Esophagus squamous epithelium (tissue), 5 donors: ENCODE results near the gene INTU. TPM values are rescaled to one million over a fixed set of nuclear protein-coding genes. Genes with fewer than 3 reads are reported as not detected.

ENCODE experiments used
- DNase-seq: peaks from one replicate; lab custom pipeline; 2025; lab: John Stamatoyannopoulos, UW
- H3K27ac ChIP-seq, 4 donors: fragments of 200-600 bp; sonication (generic); one replicate each; pipeline ENCODE4 v1.5.1; 2016 to 2019; ENCODE audit warnings: mild to moderate bottlenecking in 1 of 4
- H3K27me3 ChIP-seq, 4 donors: fragments of 200-600 bp; sonication (generic); 1 replicate in 3 of 4; 2 replicates in 1 of 4; pipeline versions ENCODE4 v1.5.1 to v1.6.0; 2017 to 2021; ENCODE audit warnings: antibody characterized with exemption in 1 of 4
- H3K36me3 ChIP-seq, 3 donors: fragments of 200-600 bp; sonication (generic); one replicate each; pipeline ENCODE4 v1.5.1; 2016 to 2019
- H3K4me1 ChIP-seq, 3 donors: fragments of 200-600 bp; sonication (generic); one replicate each; pipeline ENCODE4 v1.5.1; 2017 to 2019
- H3K4me3 ChIP-seq, 4 donors: fragments of 200-600 bp; sonication (generic); 1 replicate in 3 of 4; 2 replicates in 1 of 4; pipeline ENCODE4 v1.5.1; 2016 to 2019; ENCODE audit warnings: mild to moderate bottlenecking in 2 of 4, moderate library complexity in 1 of 4
- H3K9me3 ChIP-seq, 3 donors: fragments of 200-600 bp; sonication (generic); one replicate each; pipeline ENCODE4 v1.5.1; 2016 to 2019
- CTCF ChIP-seq, 6 experiments: fragments of 450-650 bp in 4 of 6; fragments of 200-600 bp in 2 of 6; sonication (generic) in 2 of 6; IDR thresholded peaks; one replicate each; pipeline ENCODE4 v1.5.1; 2016 to 2019; ENCODE audit warnings: antibody characterized with exemption in 6 of 6, mild to moderate bottlenecking in 4 of 6, moderate library complexity in 4 of 6
- POLR2A ChIP-seq, 4 donors: fragments of 450-650 bp; IDR thresholded peaks; one replicate each; pipeline ENCODE4 v1.6.1; 2017; ENCODE audit warnings: antibody characterized with exemption in 4 of 4, mild to moderate bottlenecking in 4 of 4, moderate library complexity in 3 of 4
- WGBS, 2 donors: methylation state at CpG; one replicate each; pipeline ENCODE4 v1.1.5; 2018; 5-methylcytosine and 5-hydroxymethylcytosine counted together
- intact Hi-C: fragments of 100-400 bp; cut with DNase I; formaldehyde crosslinking; loops from one replicate; pipeline ENCODE4 v1.15.0; 2022
- total RNA-seq, 4 donors: library from RNA; depleted of rRNA; stranded (reverse); fragments of >200 nt; gene quantifications; one replicate each; pipeline ENCODE4 v1.1.0, GENCODE V29; 2016
- donor health status: DM: yes; HTN: yes; CAD: no.

INTU gene
- total RNA-seq, 4 donors from 2014 or later, result 4.3 to 11.4 (median 6.1) TPM

GRCh38 chr4:127771535-127772275 lies 138.9 kb downstream of the INTU start:
- Histone ChIP-seq H3K4me3 (no peak overlapping the region), H3K4me1 (no peaks in the 10 kb centered on the region), H3K27me3 (no peaks in the 10 kb centered on the region), H3K36me3 (no peaks in the 10 kb centered on the region), H3K9me3 (no peaks in the 10 kb centered on the region), H3K27ac (no peak overlapping the region)
- intact Hi-C loops, result no loop called here
- TF ChIP-seq POLR2A (IDR thresholded peaks at IDR 0.05), result no peak
- no peak for TF ChIP-seq CTCF (IDR thresholded peaks at IDR 0.05)
- DNase-seq, result no peak
- 33 to 40% methylated on average over 4 of the region's 4 CpGs for WGBS, 2 donors

- Histone ChIP-seq H3K4me1 (no peaks in the 10 kb centered on the region), H3K9me3 (no peaks in the 10 kb centered on the region), H3K27ac (no peak overlapping the region), H3K27me3 (peaks cover 0 to 1% (median 0%) of the 10 kb centered on the region in 4 donors), H3K4me3 (no peak overlapping the region), H3K36me3 (no peaks in the 10 kb centered on the region)
- intact Hi-C loops, result no loop called here
- DNase-seq, result no peak
- 84 to 92% methylated on average over 10 of the region's 10 CpGs for WGBS, 2 donors
- TF ChIP-seq POLR2A (IDR thresholded peaks at IDR 0.05) (no peak), CTCF (IDR thresholded peaks at IDR 0.05) (no peak)
Observed at GRCh38 chr4:127772769-127773671, 140.3 kb downstream of the INTU start.

GRCh38 chr4:127775843-127776242 lies 143.1 kb downstream of the INTU start:
- 88 to 94% methylated on average over 3 to 4 of the region's 4 CpGs for WGBS, 2 donors
- Histone ChIP-seq H3K36me3 (no peaks in the 10 kb centered on the region), H3K4me1 (no peaks in the 10 kb centered on the region), H3K27me3 (peaks cover 0 to 4% (median 0%) of the 10 kb centered on the region in 4 donors), H3K27ac (no peak overlapping the region), H3K4me3 (no peak overlapping the region), H3K9me3 (no peaks in the 10 kb centered on the region)
- intact Hi-C loops, result no loop called here
- no peak for DNase-seq
- TF ChIP-seq CTCF (IDR thresholded peaks at IDR 0.05) (no peak), POLR2A (IDR thresholded peaks at IDR 0.05) (no peak)

Other genes starting within 250 kb of the INTU start
- not detected for gene SLC25A31, start 97.4 kb downstream of the INTU start, total RNA-seq
- gene HSPA4L, start 149.4 kb downstream of the INTU start, total RNA-seq, result 10 to 100 TPM; 19.8 to 45.4 (median 26.7) TPM
- 10 to 100 TPM in 2 of 4 donors, 1 to 10 TPM in 2; 3.5 to 15.1 (median 8.3) TPM for gene PLK4, start 247.9 kb downstream of the INTU start, total RNA-seq